A673 (cell line): ENCODE results near the gene CDK14.

Source experiments
- EZH2 ChIP-seq: fragments of 200-600 bp; sonication (generic); IDR thresholded peaks from 2 replicates; pipeline ENCODE4 v1.6.1; 2017; ENCODE audit warnings: borderline replicate concordance, low read depth, mild to moderate bottlenecking, mixed read lengths, antibody characterized with exemption, low read length; ENCODE audit not compliant: poor library complexity, severe bottlenecking
- TF ChIP-seq, protein P1 (sequence below): fragments of 300-800, 200-600 bp; sonication (generic); conservative IDR thresholded peaks from 2 replicates; pipeline ENCODE4 v1.5.1; 2017; ENCODE audit warnings: low read depth, mild to moderate bottlenecking, antibody characterized with exemption, low read length, moderate library complexity, mixed read lengths

DNA sequence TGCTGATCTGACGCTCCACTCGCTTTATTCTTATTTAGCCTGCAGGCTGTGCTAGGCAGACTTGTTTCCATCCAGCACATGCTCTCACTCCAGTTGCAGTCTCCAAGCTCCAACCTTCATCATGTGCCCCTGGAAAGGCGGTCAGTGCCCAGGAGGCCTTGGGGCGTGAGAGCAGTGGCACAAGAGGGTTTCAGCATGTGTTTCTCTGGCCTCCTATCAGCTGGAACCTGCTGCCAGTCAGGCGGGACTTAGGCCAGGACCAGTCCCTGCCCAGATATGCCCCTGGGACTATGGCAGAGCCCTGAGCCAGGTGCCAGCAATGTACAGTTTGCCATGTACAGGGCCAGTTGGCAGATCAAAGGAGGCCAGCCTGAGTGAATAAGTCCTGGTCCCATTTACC, 337.9 kb downstream of the CDK14 start:
- TF ChIP-seq, protein P1, sequence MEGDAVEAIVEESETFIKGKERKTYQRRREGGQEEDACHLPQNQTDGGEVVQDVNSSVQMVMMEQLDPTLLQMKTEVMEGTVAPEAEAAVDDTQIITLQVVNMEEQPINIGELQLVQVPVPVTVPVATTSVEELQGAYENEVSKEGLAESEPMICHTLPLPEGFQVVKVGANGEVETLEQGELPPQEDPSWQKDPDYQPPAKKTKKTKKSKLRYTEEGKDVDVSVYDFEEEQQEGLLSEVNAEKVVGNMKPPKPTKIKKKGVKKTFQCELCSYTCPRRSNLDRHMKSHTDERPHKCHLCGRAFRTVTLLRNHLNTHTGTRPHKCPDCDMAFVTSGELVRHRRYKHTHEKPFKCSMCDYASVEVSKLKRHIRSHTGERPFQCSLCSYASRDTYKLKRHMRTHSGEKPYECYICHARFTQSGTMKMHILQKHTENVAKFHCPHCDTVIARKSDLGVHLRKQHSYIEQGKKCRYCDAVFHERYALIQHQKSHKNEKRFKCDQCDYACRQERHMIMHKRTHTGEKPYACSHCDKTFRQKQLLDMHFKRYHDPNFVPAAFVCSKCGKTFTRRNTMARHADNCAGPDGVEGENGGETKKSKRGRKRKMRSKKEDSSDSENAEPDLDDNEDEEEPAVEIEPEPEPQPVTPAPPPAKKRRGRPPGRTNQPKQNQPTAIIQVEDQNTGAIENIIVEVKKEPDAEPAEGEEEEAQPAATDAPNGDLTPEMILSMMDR, result no peak
- no peak for TF ChIP-seq EZH2
